Suprapubic skin (tissue), 4 donors: ENCODE data around the gene CD44. TPM values are rescaled to one million over a fixed set of nuclear protein-coding genes. Genes with fewer than 3 reads are reported as not detected.

Experiments
- DNase-seq, 2 donors: peaks; one replicate each; pipeline ENCODE4 v3.0.0-alpha.2; 2019; ENCODE audit warnings: low spot score in 2 of 2
- H3K27ac ChIP-seq: fragments of 200-600 bp; sonication (generic); one replicate; pipeline ENCODE4 v1.5.1; 2019
- H3K27me3 ChIP-seq: fragments of 200-600 bp; sonication (generic); one replicate; pipeline ENCODE4 v1.5.1; 2019
- H3K36me3 ChIP-seq: fragments of 200-600 bp; sonication (generic); one replicate; pipeline ENCODE4 v1.5.1; 2019
- H3K4me1 ChIP-seq: fragments of 200-600 bp; sonication (generic); one replicate; pipeline ENCODE4 v1.5.1; 2019
- H3K4me3 ChIP-seq: fragments of 200-600 bp; sonication (generic); one replicate; pipeline ENCODE4 v1.5.1; 2019; ENCODE audit warnings: mild to moderate bottlenecking
- H3K9me3 ChIP-seq: fragments of 200-600 bp; sonication (generic); one replicate; pipeline ENCODE4 v1.5.1; 2019
- CTCF ChIP-seq, 2 donors: fragments of 200-600 bp in 1 of 2; fragments of 450-650 bp in 1 of 2; sonication (generic) in 1 of 2; IDR thresholded peaks; one replicate each; pipeline ENCODE4 v1.5.1; 2016 to 2019; ENCODE audit warnings: antibody characterized with exemption in 2 of 2, mild to moderate bottlenecking in 1 of 2, moderate library complexity in 1 of 2
- EP300 ChIP-seq: sonication (generic); formaldehyde crosslinking; IDR thresholded peaks from one replicate; pipeline ENCODE4 v1.6.1; 2017; ENCODE audit warnings: antibody characterized with exemption
- POLR2A ChIP-seq, 2 donors: fragments of 450-650 bp; IDR thresholded peaks; one replicate each; pipeline ENCODE4 v1.6.1; 2017; ENCODE audit warnings: antibody characterized with exemption in 2 of 2, mild to moderate bottlenecking in 2 of 2, moderate library complexity in 2 of 2
- POLR2AphosphoS5 ChIP-seq, 3 donors: sonication (generic); formaldehyde crosslinking; IDR thresholded peaks; one replicate each; pipeline ENCODE4 v1.6.1; 2017; ENCODE audit warnings: antibody characterized with exemption in 3 of 3
- WGBS: methylation state at CpG from one replicate; pipeline ENCODE4 v1.1.5; 2018; 5-methylcytosine and 5-hydroxymethylcytosine counted together
- total RNA-seq, 4 donors: library from RNA; depleted of rRNA; stranded (reverse); fragments of >200 nt; gene quantifications; one replicate each; pipeline ENCODE4 v1.1.0, GENCODE V29; 2016

Gene CD44
- total RNA-seq, 4 donors from 2014 or later = 1,361 to 2,207 (median 1,502) TPM

DNA sequence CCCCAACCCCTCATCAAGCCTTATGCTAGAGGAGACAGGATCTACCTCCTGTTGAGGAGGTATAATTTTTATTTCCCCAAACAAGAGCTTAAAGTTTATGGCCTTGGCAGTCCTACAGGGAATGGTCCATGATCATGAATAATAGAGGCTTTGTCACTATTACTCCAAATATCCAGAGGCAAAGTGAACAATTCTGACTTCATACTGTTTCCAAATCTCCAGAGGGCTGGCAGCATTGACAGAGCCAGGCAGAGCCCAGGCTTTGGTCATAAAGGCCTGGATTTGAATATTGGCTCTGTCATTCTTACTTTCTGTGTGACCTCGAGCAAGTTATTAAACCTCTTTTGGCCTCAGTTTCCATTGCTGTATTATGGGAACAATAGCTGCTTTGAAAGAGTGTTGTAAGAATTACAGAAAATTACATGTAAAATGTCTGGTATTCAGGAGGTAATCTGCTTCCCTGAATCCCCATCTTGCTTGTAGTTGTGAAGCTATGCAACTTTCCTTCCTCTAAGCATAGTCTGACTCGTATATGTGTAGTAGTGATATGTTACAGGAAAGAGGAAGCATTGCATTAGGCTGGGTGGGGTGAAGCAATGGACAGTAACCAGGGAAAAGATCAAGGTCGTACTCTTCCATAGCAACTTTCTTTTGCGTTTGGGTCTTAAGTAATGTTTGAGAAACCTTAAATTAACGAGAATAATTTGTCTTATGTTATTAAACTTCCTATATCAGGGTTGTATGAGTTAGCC is 88.8 kb downstream of the CD44 start:
- WGBS = 77% methylated on average over 5 of the region's 5 CpGs
- TF ChIP-seq POLR2A (IDR thresholded peaks at IDR 0.05) (no peak), EP300 (no peak), POLR2AphosphoS5 (IDR thresholded peaks at IDR 0.05) (no peak), CTCF (IDR thresholded peaks at IDR 0.05) (no peak)
- DNase-seq = no peak
- Histone ChIP-seq H3K4me1 (no peaks in the 10 kb centered on the region), H3K4me3 (no peak overlapping the region), H3K9me3 (no peaks in the 10 kb centered on the region), H3K36me3 (peaks cover 75% of the 10 kb centered on the region), H3K27ac (no peak overlapping the region), H3K27me3 (no peaks in the 10 kb centered on the region)

GRCh38 chr11:35228328-35228725 is 89.4 kb downstream of the CD44 start:
- WGBS = 85% methylated on average over 3 of the region's 3 CpGs
- Histone ChIP-seq H3K9me3 (no peaks in the 10 kb centered on the region), H3K27ac (no peak overlapping the region), H3K4me1 (no peaks in the 10 kb centered on the region), H3K4me3 (no peak overlapping the region), H3K27me3 (no peaks in the 10 kb centered on the region), H3K36me3 (peaks cover 69% of the 10 kb centered on the region)
- no peak for DNase-seq
- TF ChIP-seq POLR2AphosphoS5 (IDR thresholded peaks at IDR 0.05) (no peak), EP300 (no peak), CTCF (IDR thresholded peaks at IDR 0.05) (no peak), POLR2A (IDR thresholded peaks at IDR 0.05) (no peak)

DNA sequence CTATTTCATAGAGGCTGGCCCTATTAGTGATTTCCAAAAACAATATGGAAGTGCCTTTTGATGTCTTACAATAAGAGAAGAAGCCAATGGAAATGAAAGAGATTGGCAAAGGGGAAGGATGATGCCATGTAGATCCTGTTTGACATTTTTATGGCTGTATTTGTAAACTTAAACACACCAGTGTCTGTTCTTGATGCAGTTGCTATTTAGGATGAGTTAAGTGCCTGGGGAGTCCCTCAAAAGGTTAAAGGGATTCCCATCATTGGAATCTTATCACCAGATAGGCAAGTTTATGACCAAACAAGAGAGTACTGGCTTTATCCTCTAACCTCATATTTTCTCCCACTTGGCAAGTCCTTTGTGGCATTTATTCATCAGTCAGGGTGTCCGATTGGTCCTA is 91.4 kb downstream of the CD44 start:
- no peak for DNase-seq
- Histone ChIP-seq H3K4me1 (no peaks in the 10 kb centered on the region), H3K9me3 (no peaks in the 10 kb centered on the region), H3K36me3 (peaks cover 48% of the 10 kb centered on the region), H3K27me3 (no peaks in the 10 kb centered on the region), H3K27ac (no peak overlapping the region), H3K4me3 (no peak overlapping the region)
- TF ChIP-seq POLR2AphosphoS5 (IDR thresholded peaks at IDR 0.05) = no peak
- no peak for TF ChIP-seq POLR2A (IDR thresholded peaks at IDR 0.05)
- TF ChIP-seq CTCF (IDR thresholded peaks at IDR 0.05) = no peak
- whole genome bisulfite sequencing = 78% methylated on average over 1 of the region's 1 CpG

DNA sequence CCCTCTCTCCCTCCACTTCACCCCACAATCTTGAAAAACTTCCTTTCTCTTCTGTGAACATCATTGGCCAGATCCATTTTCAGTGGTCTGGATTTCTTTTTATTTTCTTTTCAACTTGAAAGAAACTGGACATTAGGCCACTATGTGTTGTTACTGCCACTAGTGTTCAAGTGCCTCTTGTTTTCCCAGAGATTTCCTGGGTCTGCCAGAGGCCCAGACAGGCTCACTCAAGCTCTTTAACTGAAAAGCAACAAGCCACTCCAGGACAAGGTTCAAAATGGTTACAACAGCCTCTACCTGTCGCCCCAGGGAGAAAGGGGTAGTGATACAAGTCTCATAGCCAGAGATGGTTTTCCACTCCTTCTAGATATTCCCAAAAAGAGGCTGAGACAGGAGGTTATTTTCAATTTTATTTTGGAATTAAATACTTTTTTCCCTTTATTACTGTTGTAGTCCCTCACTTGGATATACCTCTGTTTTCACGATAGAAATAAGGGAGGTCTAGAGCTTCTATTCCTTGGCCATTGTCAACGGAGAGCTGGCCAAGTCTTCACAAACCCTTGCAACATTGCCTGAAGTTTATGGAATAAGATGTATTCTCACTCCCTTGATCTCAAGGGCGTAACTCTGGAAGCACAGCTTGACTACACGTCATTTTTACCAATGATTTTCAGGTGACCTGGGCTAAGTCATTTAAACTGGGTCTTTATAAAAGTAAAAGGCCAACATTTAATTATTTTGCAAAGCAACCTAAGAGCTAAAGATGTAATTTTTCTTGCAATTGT is 92.3 kb downstream of the CD44 start:
- no peak overlapping the region for H3K27ac ChIP-seq
- H3K4me1 ChIP-seq = peaks cover 7% of the 10 kb centered on the region
- H3K9me3 ChIP-seq = no peaks in the 10 kb centered on the region
- TF ChIP-seq POLR2AphosphoS5 (IDR thresholded peaks at IDR 0.05) (no peak), CTCF (IDR thresholded peaks at IDR 0.05) (no peak), POLR2A (IDR thresholded peaks at IDR 0.05) (no peak), EP300 (no peak)
- H3K4me3 ChIP-seq = no peak overlapping the region
- WGBS = 87% methylated on average over 5 of the region's 5 CpGs
- peaks cover 40% of the 10 kb centered on the region for H3K36me3 ChIP-seq
- DNase-seq = no peak
- no peaks in the 10 kb centered on the region for H3K27me3 ChIP-seq

DNA sequence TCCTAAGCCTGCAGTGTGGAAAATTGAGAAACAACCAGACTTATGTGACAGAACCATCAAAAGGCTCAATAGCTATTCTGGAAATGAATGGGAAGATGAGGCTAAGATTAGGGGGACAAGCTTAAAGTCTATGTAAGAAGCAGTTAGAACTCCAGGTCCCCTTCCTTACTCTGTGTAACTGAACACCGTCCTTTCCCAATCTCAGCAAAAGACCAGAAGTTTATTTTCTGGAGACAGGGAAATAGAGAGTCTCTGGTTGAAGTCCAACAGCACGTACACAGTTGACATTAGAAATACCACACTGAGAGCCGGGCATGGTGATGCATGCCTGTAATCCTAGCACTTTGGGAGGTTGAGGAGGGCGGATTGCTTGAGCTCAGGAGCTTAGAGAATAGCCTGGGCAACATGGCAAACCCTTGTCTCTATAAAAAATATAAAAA is 93.9 kb downstream of the CD44 start:
- WGBS = 87% methylated on average over 4 of the region's 4 CpGs
- no peak overlapping the region for H3K27ac ChIP-seq
- H3K27me3 ChIP-seq = no peaks in the 10 kb centered on the region
- no peak for TF ChIP-seq POLR2AphosphoS5 (IDR thresholded peaks at IDR 0.05)
- TF ChIP-seq CTCF (IDR thresholded peaks at IDR 0.05) = no peak
- no peak overlapping the region for H3K4me3 ChIP-seq
- H3K4me1 ChIP-seq = peaks cover 22% of the 10 kb centered on the region
- no peak for DNase-seq
- H3K36me3 ChIP-seq = peaks cover 30% of the 10 kb centered on the region
- H3K9me3 ChIP-seq = no peaks in the 10 kb centered on the region
